ENCODE results near the gene IGFBP3.

DNA sequence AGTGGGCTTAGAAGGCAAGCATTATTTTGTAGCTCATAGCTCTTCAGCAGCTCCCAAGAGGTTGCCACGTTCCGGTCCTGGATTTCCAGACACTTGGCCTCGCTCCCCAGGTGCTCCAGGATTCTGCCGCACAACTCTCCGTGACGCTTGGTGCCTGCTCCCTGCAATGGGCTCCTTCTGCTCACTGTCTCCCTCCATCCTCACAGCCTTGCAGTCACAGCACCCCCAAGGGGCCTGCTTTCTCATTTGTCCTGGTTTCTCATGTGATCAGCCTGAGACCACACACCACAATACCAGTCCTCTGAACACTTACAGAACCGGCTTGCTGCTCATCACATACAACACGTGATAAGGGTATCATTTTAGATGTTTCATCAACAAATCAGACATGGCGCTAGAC, 9.8 kb downstream of the IGFBP3 start:
- TF ChIP-seq EZH2phosphoT487 (IDR thresholded peaks at IDR 0.05; ENCODE audit: low read length): no peak
- TF ChIP-seq, protein P1, sequence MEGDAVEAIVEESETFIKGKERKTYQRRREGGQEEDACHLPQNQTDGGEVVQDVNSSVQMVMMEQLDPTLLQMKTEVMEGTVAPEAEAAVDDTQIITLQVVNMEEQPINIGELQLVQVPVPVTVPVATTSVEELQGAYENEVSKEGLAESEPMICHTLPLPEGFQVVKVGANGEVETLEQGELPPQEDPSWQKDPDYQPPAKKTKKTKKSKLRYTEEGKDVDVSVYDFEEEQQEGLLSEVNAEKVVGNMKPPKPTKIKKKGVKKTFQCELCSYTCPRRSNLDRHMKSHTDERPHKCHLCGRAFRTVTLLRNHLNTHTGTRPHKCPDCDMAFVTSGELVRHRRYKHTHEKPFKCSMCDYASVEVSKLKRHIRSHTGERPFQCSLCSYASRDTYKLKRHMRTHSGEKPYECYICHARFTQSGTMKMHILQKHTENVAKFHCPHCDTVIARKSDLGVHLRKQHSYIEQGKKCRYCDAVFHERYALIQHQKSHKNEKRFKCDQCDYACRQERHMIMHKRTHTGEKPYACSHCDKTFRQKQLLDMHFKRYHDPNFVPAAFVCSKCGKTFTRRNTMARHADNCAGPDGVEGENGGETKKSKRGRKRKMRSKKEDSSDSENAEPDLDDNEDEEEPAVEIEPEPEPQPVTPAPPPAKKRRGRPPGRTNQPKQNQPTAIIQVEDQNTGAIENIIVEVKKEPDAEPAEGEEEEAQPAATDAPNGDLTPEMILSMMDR (IDR thresholded peaks at IDR 0.05; ENCODE audit: low read length): no peak

Measured in MM.1S (cell line).